Upper lobe of left lung (tissue), 4 donors: Measurements from ENCODE around the gene AADACL3.

Experiments
- EP300 ChIP-seq, 4 donors: sonication (generic); formaldehyde crosslinking; IDR thresholded peaks; one replicate each; pipeline ENCODE4 v1.5.1; 2017; ENCODE audit warnings: antibody characterized with exemption in 4 of 4, control low read depth in 2 of 4
- POLR2A ChIP-seq, 4 donors: fragments of 450-650 bp; IDR thresholded peaks; one replicate each; pipeline ENCODE4 v1.5.1; 2016 to 2017; ENCODE audit warnings: antibody characterized with exemption in 4 of 4, mild to moderate bottlenecking in 2 of 4
- POLR2AphosphoS5 ChIP-seq, 2 donors: sonication (generic); formaldehyde crosslinking; IDR thresholded peaks; one replicate each; pipeline ENCODE4 v1.5.1; 2017; ENCODE audit warnings: antibody characterized with exemption in 2 of 2
- TF ChIP-seq, protein P1 (sequence below), 6 experiments: fragments of 450-650 bp in 4 of 6; fragments of 200-600 bp in 2 of 6; sonication (generic) in 2 of 6; IDR thresholded peaks; one replicate each; pipeline ENCODE4 v1.5.1; 2016 to 2019; ENCODE audit warnings: antibody characterized with exemption in 6 of 6

DNA sequence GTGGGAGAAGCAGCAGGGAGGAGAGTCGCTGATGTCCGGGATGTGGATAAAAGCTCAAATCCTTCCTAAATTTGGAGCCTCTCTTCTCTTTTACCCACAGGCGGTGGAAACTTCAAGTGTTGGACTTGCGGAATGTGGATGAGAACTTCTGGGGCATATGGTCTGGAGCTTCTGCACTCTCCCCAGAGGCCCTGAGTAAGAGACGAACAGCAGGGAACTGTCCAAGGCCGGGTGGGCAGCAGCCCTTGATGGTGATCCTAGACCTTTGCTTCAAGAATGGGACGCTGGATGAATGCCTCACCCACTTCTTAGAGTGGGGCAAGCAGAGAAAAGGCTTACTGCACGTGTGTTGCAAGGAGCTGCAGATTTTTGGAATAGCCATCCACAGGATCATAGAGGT is 59.5 kb downstream of the AADACL3 start:
- TF ChIP-seq POLR2AphosphoS5 (IDR thresholded peaks at IDR 0.05) (no peak), POLR2A (IDR thresholded peaks at IDR 0.05) (no peak), EP300 (IDR thresholded peaks at IDR 0.05) (no peak)
- TF ChIP-seq, protein P1, sequence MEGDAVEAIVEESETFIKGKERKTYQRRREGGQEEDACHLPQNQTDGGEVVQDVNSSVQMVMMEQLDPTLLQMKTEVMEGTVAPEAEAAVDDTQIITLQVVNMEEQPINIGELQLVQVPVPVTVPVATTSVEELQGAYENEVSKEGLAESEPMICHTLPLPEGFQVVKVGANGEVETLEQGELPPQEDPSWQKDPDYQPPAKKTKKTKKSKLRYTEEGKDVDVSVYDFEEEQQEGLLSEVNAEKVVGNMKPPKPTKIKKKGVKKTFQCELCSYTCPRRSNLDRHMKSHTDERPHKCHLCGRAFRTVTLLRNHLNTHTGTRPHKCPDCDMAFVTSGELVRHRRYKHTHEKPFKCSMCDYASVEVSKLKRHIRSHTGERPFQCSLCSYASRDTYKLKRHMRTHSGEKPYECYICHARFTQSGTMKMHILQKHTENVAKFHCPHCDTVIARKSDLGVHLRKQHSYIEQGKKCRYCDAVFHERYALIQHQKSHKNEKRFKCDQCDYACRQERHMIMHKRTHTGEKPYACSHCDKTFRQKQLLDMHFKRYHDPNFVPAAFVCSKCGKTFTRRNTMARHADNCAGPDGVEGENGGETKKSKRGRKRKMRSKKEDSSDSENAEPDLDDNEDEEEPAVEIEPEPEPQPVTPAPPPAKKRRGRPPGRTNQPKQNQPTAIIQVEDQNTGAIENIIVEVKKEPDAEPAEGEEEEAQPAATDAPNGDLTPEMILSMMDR (IDR thresholded peaks at IDR 0.05): no peak
